SK-N-SH (cell line): ENCODE data around the gene DOK1. TPM values are rescaled to one million over a fixed set of nuclear protein-coding genes. Genes with fewer than 3 reads are reported as not detected.

Experiments
- CTCF ChIA-PET: fragments of 300-600, 350-600 bp; formaldehyde crosslinking; extraction: SDS; loops from one replicate; lab custom pipeline; 2021; lab: Yijun Ruan, JAX
- POLR2A ChIA-PET: fragments of 350-600 bp; sonication (Branson Sonifier 250); formaldehyde crosslinking; extraction: SDS; loops from one replicate; lab custom pipeline; 2020; ENCODE audit warnings: antibody characterized with exemption, inconsistent platforms; lab: Yijun Ruan, JAX
- DNase-seq: peaks from one replicate; pipeline ENCODE4 v3.0.0; 2012
- H2AFZ ChIP-seq: fragments of 200-600 bp; sonication (generic); 2 replicates; pipeline ENCODE4 v1.8.1; 2016; ENCODE audit warnings: antibody characterized with exemption, mild to moderate bottlenecking, low read depth
- H3F3A ChIP-seq: fragments of 200-600 bp; sonication (generic); replicated peaks from 2 replicates; pipeline ENCODE3; 2016; ENCODE audit warnings: antibody characterized with exemption, mild to moderate bottlenecking; ENCODE audit not compliant: insufficient read depth
- H3K27ac ChIP-seq, 2 experiments: fragments of 200-500 bp in 1 of 2; fragments of 200-600 bp in 1 of 2; sonication (Bioruptor generic) in 1 of 2; sonication (generic), shearing (Covaris generic) in 1 of 2; 2 replicates each; pipeline versions ENCODE4 v1.5.1 to v1.6.1; 2014 to 2016; ENCODE audit warnings: low read depth in 2 of 2, inconsistent platforms in 1 of 2, low read length in 1 of 2, mild to moderate bottlenecking in 1 of 2, mixed read lengths in 1 of 2
- H3K27me3 ChIP-seq: fragments of 200-600 bp; sonication (generic), shearing (Covaris generic); 2 replicates; pipeline ENCODE4 v1.6.1; 2016; ENCODE audit warnings: mixed run types; ENCODE audit not compliant: insufficient read depth
- H3K36me3 ChIP-seq, 2 experiments: fragments of 200-500 bp in 1 of 2; fragments of 200-600 bp in 1 of 2; sonication (Bioruptor generic) in 1 of 2; sonication (generic) in 1 of 2; replicated peaks in 1 of 2; 2 replicates each; pipeline versions ENCODE3 to v1.5.1; 2014 to 2016; ENCODE audit warnings: low read length in 1 of 2, mild to moderate bottlenecking in 1 of 2; ENCODE audit not compliant: insufficient read depth in 2 of 2, control insufficient read depth in 1 of 2
- H3K4me1 ChIP-seq, 2 experiments: fragments of 200-500 bp in 1 of 2; fragments of 200-600 bp in 1 of 2; sonication (Bioruptor generic) in 1 of 2; sonication (generic), shearing (Covaris generic) in 1 of 2; 2 replicates each; pipeline versions ENCODE4 v1.5.1 to v1.6.1; 2014 to 2016; ENCODE audit warnings: low read depth in 1 of 2, low read length in 1 of 2, mixed run types in 1 of 2; ENCODE audit not compliant: insufficient read depth in 2 of 2, control insufficient read depth in 1 of 2
- H3K4me2 ChIP-seq: fragments of 200-600 bp; sonication (generic), shearing (Covaris generic); 2 replicates; pipeline ENCODE4 v1.6.1; 2017; ENCODE audit warnings: mixed run types
- H3K4me3 ChIP-seq, 2 experiments: fragments of 200-500 bp in 1 of 2; fragments of 200-600 bp in 1 of 2; sonication (Bioruptor generic) in 1 of 2; sonication (generic), shearing (Covaris generic) in 1 of 2; 2 replicates each; pipeline versions ENCODE4 v1.5.1 to v1.8.1; 2014 to 2016; ENCODE audit warnings: low read depth in 2 of 2, inconsistent platforms in 1 of 2, low read length in 1 of 2, mild to moderate bottlenecking in 1 of 2, mixed read lengths in 1 of 2, moderate library complexity in 1 of 2
- H3K79me2 ChIP-seq: fragments of 200-600 bp; sonication (generic); 2 replicates; pipeline ENCODE4 v1.8.1; 2017; ENCODE audit warnings: mild to moderate bottlenecking; ENCODE audit not compliant: insufficient read depth
- H3K9ac ChIP-seq: fragments of 200-600 bp; sonication (generic); 2 replicates; pipeline ENCODE4 v1.6.1; 2017; ENCODE audit warnings: mixed run types
- H3K9me2 ChIP-seq: fragments of 200-600 bp; sonication (generic); 2 replicates; pipeline ENCODE4 v1.6.1; 2017; ENCODE audit warnings: mixed run types
- H3K9me3 ChIP-seq: fragments of 200-600 bp; sonication (generic); 2 replicates; pipeline ENCODE4 v1.6.1; 2017; ENCODE audit warnings: mixed run types, mild to moderate bottlenecking, moderate library complexity
- H4K20me1 ChIP-seq: fragments of 200-600 bp; sonication (generic); 2 replicates; pipeline ENCODE4 v1.6.1; 2017; ENCODE audit warnings: mild to moderate bottlenecking, mixed run types; ENCODE audit not compliant: insufficient read depth
- CHD2 ChIP-seq: fragments of 150-350 bp; IDR thresholded peaks from 2 replicates; pipeline ENCODE4 v1.6.1; 2018; ENCODE audit warnings: low read length; ENCODE audit not compliant: partially characterized antibody
- CTCF ChIP-seq: fragments of 200-600 bp; sonication (generic); IDR thresholded peaks from 2 replicates; pipeline ENCODE4 v1.6.1; 2017; ENCODE audit warnings: antibody characterized with exemption, mild to moderate bottlenecking, moderate library complexity
- EP300 ChIP-seq, 2 experiments: IDR thresholded peaks; 2 replicates each; pipeline versions ENCODE4 v1.4.0 to v1.6.1; 2012; ENCODE audit warnings: borderline replicate concordance in 1 of 2, low read depth in 1 of 2, low read length in 1 of 2
- FOSL2 ChIP-seq: IDR thresholded peaks from 2 replicates; pipeline ENCODE4 v1.4.0; 2012; ENCODE audit warnings: low read depth, mild to moderate bottlenecking, moderate library complexity, borderline replicate concordance
- FOXM1 ChIP-seq: IDR thresholded peaks from 2 replicates; pipeline ENCODE4 v1.4.0; 2012; ENCODE audit warnings: low read depth, mild to moderate bottlenecking
- MAX ChIP-seq: IDR thresholded peaks from 2 replicates; pipeline ENCODE4 v1.4.0; 2012; ENCODE audit warnings: low read depth
- MEF2A ChIP-seq: IDR thresholded peaks from 2 replicates; pipeline ENCODE4 v1.4.0; 2012; ENCODE audit warnings: low read depth, borderline replicate concordance
- NFIC ChIP-seq: IDR thresholded peaks from 2 replicates; pipeline ENCODE4 v1.4.0; 2012; ENCODE audit warnings: borderline replicate concordance
- RCOR1 ChIP-seq: fragments of 150-350 bp; IDR thresholded peaks from 2 replicates; pipeline ENCODE4 v1.6.1; 2017; ENCODE audit warnings: antibody characterized with exemption, low read length
- RXRA ChIP-seq: IDR thresholded peaks from 2 replicates; pipeline ENCODE4 v1.4.0; 2012; ENCODE audit warnings: low read depth, mild to moderate bottlenecking, borderline replicate concordance
- SMC3 ChIP-seq: IDR thresholded peaks from 2 replicates; pipeline ENCODE4 v1.6.1; 2012; ENCODE audit warnings: low read depth, low read length, improper control_type of control experiment
- TAF1 ChIP-seq: IDR thresholded peaks from 2 replicates; pipeline ENCODE4 v1.6.1; 2012; ENCODE audit warnings: low read depth, mild to moderate bottlenecking, low read length, moderate library complexity, borderline replicate concordance
- USF2 ChIP-seq: fragments of 150-350 bp; IDR thresholded peaks from 2 replicates; pipeline ENCODE4 v1.6.1; 2017; ENCODE audit warnings: antibody characterized with exemption, low read length, low read depth, borderline replicate concordance
- WGBS: methylation state at CpG from one replicate; pipeline ENCODE4 v1.1.6; 2017; ENCODE audit warnings: low lambda C conversion rate; 5-methylcytosine and 5-hydroxymethylcytosine counted together
- polyA plus RNA-seq, 3 experiments: library from polyadenylated mRNA; depleted of rRNA; stranded (reverse); fragments of >200 nt; gene quantifications; 2 replicates each; pipeline ENCODE4 v1.2.3, GENCODE V29; 2012
- TF ChIP-seq, protein P1 (sequence below): IDR thresholded peaks from 2 replicates; pipeline ENCODE4 v1.6.1; 2012; ENCODE audit warnings: mild to moderate bottlenecking, low read depth, low read length, moderate library complexity

Gene DOK1
- polyA plus RNA-seq, 1 of the 3 experiments (the other 2 are of a cell fraction): 25.3 TPM

DNA sequence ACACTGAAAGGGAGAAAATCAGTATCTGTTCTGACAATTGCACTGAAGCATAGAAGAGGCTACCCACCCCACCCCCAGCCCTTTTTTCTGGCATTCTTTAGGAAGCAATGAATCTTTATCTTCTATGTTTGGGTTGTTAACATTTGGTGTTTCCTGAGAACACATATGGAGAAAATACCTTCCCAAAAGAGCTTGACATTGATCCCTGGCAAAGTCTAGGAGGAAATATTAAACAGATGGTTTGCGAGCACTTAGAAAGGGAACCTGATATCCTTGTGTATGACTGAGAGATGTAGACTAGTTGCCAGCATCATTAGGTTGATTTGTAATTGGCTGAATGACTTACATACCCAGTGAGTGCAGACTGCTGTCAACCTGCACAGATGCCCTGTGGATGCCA is 42.9 kb downstream of the DOK1 start (continued):
- TF ChIP-seq, protein P1, sequence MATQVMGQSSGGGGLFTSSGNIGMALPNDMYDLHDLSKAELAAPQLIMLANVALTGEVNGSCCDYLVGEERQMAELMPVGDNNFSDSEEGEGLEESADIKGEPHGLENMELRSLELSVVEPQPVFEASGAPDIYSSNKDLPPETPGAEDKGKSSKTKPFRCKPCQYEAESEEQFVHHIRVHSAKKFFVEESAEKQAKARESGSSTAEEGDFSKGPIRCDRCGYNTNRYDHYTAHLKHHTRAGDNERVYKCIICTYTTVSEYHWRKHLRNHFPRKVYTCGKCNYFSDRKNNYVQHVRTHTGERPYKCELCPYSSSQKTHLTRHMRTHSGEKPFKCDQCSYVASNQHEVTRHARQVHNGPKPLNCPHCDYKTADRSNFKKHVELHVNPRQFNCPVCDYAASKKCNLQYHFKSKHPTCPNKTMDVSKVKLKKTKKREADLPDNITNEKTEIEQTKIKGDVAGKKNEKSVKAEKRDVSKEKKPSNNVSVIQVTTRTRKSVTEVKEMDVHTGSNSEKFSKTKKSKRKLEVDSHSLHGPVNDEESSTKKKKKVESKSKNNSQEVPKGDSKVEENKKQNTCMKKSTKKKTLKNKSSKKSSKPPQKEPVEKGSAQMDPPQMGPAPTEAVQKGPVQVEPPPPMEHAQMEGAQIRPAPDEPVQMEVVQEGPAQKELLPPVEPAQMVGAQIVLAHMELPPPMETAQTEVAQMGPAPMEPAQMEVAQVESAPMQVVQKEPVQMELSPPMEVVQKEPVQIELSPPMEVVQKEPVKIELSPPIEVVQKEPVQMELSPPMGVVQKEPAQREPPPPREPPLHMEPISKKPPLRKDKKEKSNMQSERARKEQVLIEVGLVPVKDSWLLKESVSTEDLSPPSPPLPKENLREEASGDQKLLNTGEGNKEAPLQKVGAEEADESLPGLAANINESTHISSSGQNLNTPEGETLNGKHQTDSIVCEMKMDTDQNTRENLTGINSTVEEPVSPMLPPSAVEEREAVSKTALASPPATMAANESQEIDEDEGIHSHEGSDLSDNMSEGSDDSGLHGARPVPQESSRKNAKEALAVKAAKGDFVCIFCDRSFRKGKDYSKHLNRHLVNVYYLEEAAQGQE: no peak
- TF ChIP-seq MEF2A: no peak; the same call in 1 of the 2 replicates
- 0 out of 2 replicates have a peak, but pooled peaks have one; percentile 29 for TF ChIP-seq TAF1
- no peak for TF ChIP-seq CTCF
- no peak for TF ChIP-seq RXRA
- TF ChIP-seq FOSL2: peak; percentile 13; the same call in 1 of the 2 replicates

DNA sequence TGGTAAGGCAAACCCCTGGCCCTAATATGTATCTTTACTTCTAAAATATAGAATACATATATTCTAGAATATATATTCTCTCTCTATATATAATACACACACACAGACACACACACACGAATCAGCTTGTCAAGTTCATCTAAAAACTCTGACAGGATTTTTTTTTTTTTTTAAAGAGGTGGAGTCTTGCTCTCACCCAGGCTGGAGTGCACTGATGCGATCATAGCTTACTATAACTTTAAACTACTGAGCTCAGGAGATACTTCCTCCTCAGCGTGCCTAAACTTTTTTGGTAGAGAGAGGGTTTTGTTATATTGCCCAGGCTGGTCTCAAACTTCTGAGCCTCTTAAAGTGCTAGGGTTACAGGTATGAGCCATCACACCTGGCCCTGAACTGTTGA is 45.2 kb downstream of the DOK1 start:
- H4K20me1 ChIP-seq: no peaks in the 10 kb centered on the region
- POLR2A ChIA-PET: no interaction called here
- WGBS: 52% methylated on average over 3 of the region's 3 CpGs
- no peak overlapping the region for H3K9ac ChIP-seq
- no peaks in the 10 kb centered on the region for H3K9me2 ChIP-seq
- DNase-seq: no peak
- no peak overlapping the region for H3K27ac ChIP-seq
- peaks cover 4 to 5% of the 10 kb centered on the region in 2 experiments; a peak in 3 of 4 replicates for H3K4me1 ChIP-seq
- H3F3A ChIP-seq: peaks cover 11% of the 10 kb centered on the region
- no peaks in the 10 kb centered on the region for H3K9me3 ChIP-seq
- TF ChIP-seq USF2 (no peak), RCOR1 (no peak), MAX (no peak), CHD2 (no peak), FOXM1 (no peak), SMC3 (no peak), EP300 (IDR thresholded peaks at IDR 0.05; ENCODE audit: borderline replicate concordance in 1 of 2, low read depth in 1 of 2, low read length in 1 of 2) (no peak), NFIC (no peak)
- TF ChIP-seq, protein P1: no peak
- H3K4me3 ChIP-seq: no peak overlapping the region
- no peaks in the 10 kb centered on the region for H3K36me3 ChIP-seq
- peaks cover 9% of the 10 kb centered on the region; the same call in 1 of the 2 replicates for H3K27me3 ChIP-seq
- no peak overlapping the region for H3K4me2 ChIP-seq
- no peak overlapping the region for H2AFZ ChIP-seq
- CTCF ChIA-PET: interaction anchor here (2.1 to 4.4 kb wide), 2 partner anchors 11 to 117 kb away, joined by 10 to 13 read pairs; partner anchors contain the start of genes CCDC142 and TTC31
- no peaks in the 10 kb centered on the region; the same call in 1 of the 2 replicates for H3K79me2 ChIP-seq
